HG03520 (cell line): ENCODE data around the gene ZNF423.
A peak's percentile ranks its signal among the peaks of the same experiment; 100 is the strongest.
"Not testable (repeated sequence)": the region's sequence is repeated elsewhere in the genome, so short reads cannot be mapped to it uniquely, and the experiment has no call there.

Experiments used
- ATAC-seq: cut with Tn5 transposase; IDR thresholded peaks from one replicate; pipeline ENCODE4 v1.9.1; 2021; ENCODE audit warnings: mild to moderate bottlenecking, moderate library complexity; ENCODE audit not compliant: unreplicated experiment

ZNF423 gene

GRCh38 chr16:49855822-49856671 lies at the start of gene ZNF423:
TSS of gene ZNF423 (minus strand) at chr16:49856112. CDS start at chr16:49855774, 338 bp downstream.
- peak; percentile 4 for ATAC-seq

GRCh38 chr16:49904348-49905062 lies 48.6 kb upstream of the ZNF423 start:
- ATAC-seq, result no peak

- no peak for ATAC-seq
Observed at GRCh38 chr16:49902908-49903307, 47.0 kb upstream of the ZNF423 start.

GRCh38 chr16:49901711-49902110 lies 45.8 kb upstream of the ZNF423 start:
- no peak for ATAC-seq

- ATAC-seq, result no peak
Observed at GRCh38 chr16:49900875-49901274, 45.0 kb upstream of the ZNF423 start.

GRCh38 chr16:49899991-49900695 lies 44.2 kb upstream of the ZNF423 start:
- ATAC-seq, result no peak

- no peak for ATAC-seq
Observed at GRCh38 chr16:49896447-49896964, 40.6 kb upstream of the ZNF423 start.

- no peak for ATAC-seq
Observed at GRCh38 chr16:49890876-49891275, 35.0 kb upstream of the ZNF423 start.

GRCh38 chr16:49889725-49890397 lies 33.9 kb upstream of the ZNF423 start:
- ATAC-seq, result no peak

- ATAC-seq, result no peak
Observed at GRCh38 chr16:49886554-49887094, 30.7 kb upstream of the ZNF423 start.

- no peak for ATAC-seq
Observed at GRCh38 chr16:49884033-49885015, 28.4 kb upstream of the ZNF423 start.

GRCh38 chr16:49883076-49884014 lies 27.4 kb upstream of the ZNF423 start:
- no peak for ATAC-seq

- no peak for ATAC-seq
Observed at GRCh38 chr16:49881890-49882289, 26.0 kb upstream of the ZNF423 start.

GRCh38 chr16:49878540-49878939 lies 22.6 kb upstream of the ZNF423 start:
- not testable (repeated sequence) for ATAC-seq

GRCh38 chr16:49876716-49877129 lies 20.8 kb upstream of the ZNF423 start:
- no peak for ATAC-seq

GRCh38 chr16:49875806-49876715 lies 20.1 kb upstream of the ZNF423 start:
- ATAC-seq, result no peak

- ATAC-seq, result no peak
Observed at GRCh38 chr16:49874613-49875237, 18.8 kb upstream of the ZNF423 start.
